ENCODE measurements around the gene CHSY1. TPM values are rescaled to one million over a fixed set of nuclear protein-coding genes. Genes with fewer than 3 reads are reported as not detected.

CHSY1 gene
- total RNA-seq, 1 donor from 2014 or later = 27.6 TPM

DNA sequence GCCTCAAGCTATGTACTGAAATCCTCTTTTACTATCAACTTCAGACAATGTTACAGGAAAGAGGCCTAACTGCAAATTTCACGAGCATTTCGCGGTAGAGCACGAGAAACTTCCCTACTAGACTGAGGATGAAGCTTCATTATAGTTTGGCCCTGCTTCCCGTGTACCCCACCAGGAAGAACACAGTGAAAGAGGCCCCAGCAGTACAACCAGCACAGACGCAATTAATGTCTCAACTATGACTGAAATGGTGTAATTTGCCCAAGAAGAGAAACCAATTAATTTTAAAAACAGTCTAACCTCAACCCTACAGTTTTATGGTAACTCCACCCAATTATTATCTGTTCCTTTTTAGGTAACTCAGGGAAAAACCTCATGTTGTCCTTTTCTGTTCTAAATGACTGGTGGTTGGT, 12.1 kb downstream of the CHSY1 start:
- H3K4me3 Mint-ChIP-seq (ENCODE audit: unreplicated experiment) = no peak overlapping the region
- H3K4me1 Mint-ChIP-seq (ENCODE audit: unreplicated experiment) = peaks cover 18% of the 10 kb centered on the region
- TF ChIP-seq CTCF (IDR thresholded peaks at IDR 0.05; ENCODE audit: unreplicated experiment) = no peak
- no peak overlapping the region for H3K27ac Mint-ChIP-seq (ENCODE audit: unreplicated experiment)
- H3K9me3 Mint-ChIP-seq (ENCODE audit: unreplicated experiment) = no peaks in the 10 kb centered on the region
- no peaks in the 10 kb centered on the region for H3K27me3 Mint-ChIP-seq (ENCODE audit: unreplicated experiment)
- no peaks in the 10 kb centered on the region for H3K36me3 Mint-ChIP-seq (ENCODE audit: low read depth, unreplicated experiment)
- no peak for DNase-seq (ENCODE audit: low spot score)

- no peak for TF ChIP-seq CTCF (IDR thresholded peaks at IDR 0.05; ENCODE audit: unreplicated experiment)
- H3K36me3 Mint-ChIP-seq (ENCODE audit: low read depth, unreplicated experiment) = peaks cover 9% of the 10 kb centered on the region
- no peak overlapping the region for H3K27ac Mint-ChIP-seq (ENCODE audit: unreplicated experiment)
- DNase-seq (ENCODE audit: low spot score) = no peak
- H3K4me1 Mint-ChIP-seq (ENCODE audit: unreplicated experiment) = peaks cover 13% of the 10 kb centered on the region
- no peak overlapping the region for H3K4me3 Mint-ChIP-seq (ENCODE audit: unreplicated experiment)
- H3K27me3 Mint-ChIP-seq (ENCODE audit: unreplicated experiment) = no peaks in the 10 kb centered on the region
- no peaks in the 10 kb centered on the region for H3K9me3 Mint-ChIP-seq (ENCODE audit: unreplicated experiment)
Observed at GRCh38 chr15:101237251-101237650, 14.6 kb downstream of the CHSY1 start.

GRCh38 chr15:101233651-101234280, 18.1 kb downstream of the CHSY1 start:
- DNase-seq (ENCODE audit: low spot score) = no peak
- Mint-ChIP-seq H3K36me3 (ENCODE audit: low read depth, unreplicated experiment) (peaks cover 9% of the 10 kb centered on the region), H3K27ac (ENCODE audit: unreplicated experiment) (no peak overlapping the region), H3K4me3 (ENCODE audit: unreplicated experiment) (no peak overlapping the region), H3K4me1 (ENCODE audit: unreplicated experiment) (no peaks in the 10 kb centered on the region), H3K27me3 (ENCODE audit: unreplicated experiment) (no peaks in the 10 kb centered on the region), H3K9me3 (ENCODE audit: unreplicated experiment) (no peaks in the 10 kb centered on the region)
- TF ChIP-seq CTCF (IDR thresholded peaks at IDR 0.05; ENCODE audit: unreplicated experiment) = no peak

DNA sequence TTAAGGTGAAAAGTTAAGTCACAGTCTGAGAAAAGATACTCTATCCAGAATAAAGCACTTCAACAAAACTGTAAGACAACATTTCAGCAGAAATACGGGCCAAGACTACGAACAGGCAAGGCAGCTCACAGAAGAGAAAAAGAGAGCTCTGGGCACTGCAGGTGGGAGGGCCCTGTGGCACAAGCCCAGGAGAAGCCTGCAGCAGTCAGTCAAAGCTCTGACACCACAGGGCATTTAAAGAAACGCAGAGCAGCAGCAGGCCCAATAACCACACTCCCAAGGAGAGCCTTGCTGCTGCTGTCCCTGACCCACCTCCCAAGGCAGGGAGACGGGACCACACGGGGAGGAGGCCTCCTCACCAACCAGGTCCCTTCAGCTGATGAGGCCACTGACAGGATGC, 19.2 kb downstream of the CHSY1 start:
- no peaks in the 10 kb centered on the region for H3K4me1 Mint-ChIP-seq (ENCODE audit: unreplicated experiment)
- DNase-seq (ENCODE audit: low spot score) = no peak
- no peaks in the 10 kb centered on the region for H3K9me3 Mint-ChIP-seq (ENCODE audit: unreplicated experiment)
- no peak for TF ChIP-seq CTCF (IDR thresholded peaks at IDR 0.05; ENCODE audit: unreplicated experiment)
- no peak overlapping the region for H3K4me3 Mint-ChIP-seq (ENCODE audit: unreplicated experiment)
- peaks cover 9% of the 10 kb centered on the region for H3K36me3 Mint-ChIP-seq (ENCODE audit: low read depth, unreplicated experiment)
- no peak overlapping the region for H3K27ac Mint-ChIP-seq (ENCODE audit: unreplicated experiment)
- H3K27me3 Mint-ChIP-seq (ENCODE audit: unreplicated experiment) = no peaks in the 10 kb centered on the region

DNA sequence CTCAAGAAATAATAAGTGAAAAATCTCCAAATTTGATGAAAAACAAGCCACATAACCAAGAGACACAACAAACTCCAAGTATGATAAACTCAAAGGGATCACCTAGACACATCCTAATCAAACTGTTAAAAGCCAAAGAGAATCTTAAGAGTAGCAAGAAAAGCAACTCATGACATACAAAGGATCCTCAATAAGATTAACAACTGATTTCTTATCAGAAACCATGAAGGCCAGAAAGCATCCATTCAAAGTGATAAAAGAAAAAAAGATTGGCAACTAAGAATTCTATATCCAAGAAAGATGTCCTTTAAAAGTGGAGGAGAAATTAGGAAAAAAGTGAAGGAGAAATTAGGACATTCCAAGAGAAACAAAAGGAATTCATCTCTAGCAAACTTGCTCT, 23.5 kb downstream of the CHSY1 start:
- Mint-ChIP-seq H3K27ac (ENCODE audit: unreplicated experiment) (no peak overlapping the region), H3K4me1 (ENCODE audit: unreplicated experiment) (no peaks in the 10 kb centered on the region), H3K27me3 (ENCODE audit: unreplicated experiment) (no peaks in the 10 kb centered on the region), H3K4me3 (ENCODE audit: unreplicated experiment) (no peak overlapping the region), H3K36me3 (ENCODE audit: low read depth, unreplicated experiment) (peaks cover 7% of the 10 kb centered on the region), H3K9me3 (ENCODE audit: unreplicated experiment) (no peaks in the 10 kb centered on the region)
- DNase-seq (ENCODE audit: low spot score) = no peak
- TF ChIP-seq CTCF (IDR thresholded peaks at IDR 0.05; ENCODE audit: unreplicated experiment) = no peak
